Upper lobe of left lung (tissue), 4 donors: ENCODE results near the gene COL4A5.
"Not testable (repeated sequence)": the region's sequence is repeated elsewhere in the genome, so short reads cannot be mapped to it uniquely, and the experiment has no call there.

ENCODE experiments used
- CTCF ChIP-seq, 6 experiments: fragments of 450-650 bp in 4 of 6; fragments of 200-600 bp in 2 of 6; sonication (generic) in 2 of 6; IDR thresholded peaks; one replicate each; pipeline ENCODE4 v1.5.1; 2016 to 2019; ENCODE audit warnings: antibody characterized with exemption in 6 of 6
- EP300 ChIP-seq, 4 donors: sonication (generic); formaldehyde crosslinking; IDR thresholded peaks; one replicate each; pipeline ENCODE4 v1.5.1; 2017; ENCODE audit warnings: antibody characterized with exemption in 4 of 4, control low read depth in 2 of 4
- POLR2A ChIP-seq, 4 donors: fragments of 450-650 bp; IDR thresholded peaks; one replicate each; pipeline ENCODE4 v1.5.1; 2016 to 2017; ENCODE audit warnings: antibody characterized with exemption in 4 of 4, mild to moderate bottlenecking in 2 of 4
- POLR2AphosphoS5 ChIP-seq, 2 donors: sonication (generic); formaldehyde crosslinking; IDR thresholded peaks; one replicate each; pipeline ENCODE4 v1.5.1; 2017; ENCODE audit warnings: antibody characterized with exemption in 2 of 2

- TF ChIP-seq POLR2AphosphoS5, EP300, POLR2A, CTCF (IDR thresholded peaks at IDR 0.05): not testable (repeated sequence)
These were observed 41.9 kb downstream of the COL4A5 start for GRCh38 chrX:108481528-108481927.
